Gastrocnemius medialis (tissue), 4 donors: ENCODE data around the gene GABRA5. TPM values are rescaled to one million over a fixed set of nuclear protein-coding genes. Genes with fewer than 3 reads are reported as not detected.

ENCODE experiments used
- ATAC-seq, 2 donors: fragments of 150-250 bp; one replicate each; pipeline ENCODE4 v1.9.1; 2016
- DNase-seq, 2 donors: peaks; one replicate each; pipeline ENCODE4 v3.0.0-alpha.2; 2019
- H3K27ac ChIP-seq, 4 donors: fragments of 200-600 bp; sonication (generic); 1 replicate in 1 of 4; 2 replicates in 3 of 4; pipeline ENCODE4 v1.5.1; 2016 to 2018; ENCODE audit warnings: mild to moderate bottlenecking in 2 of 4, moderate library complexity in 1 of 4
- H3K27me3 ChIP-seq, 3 donors: fragments of 200-600 bp; sonication (generic) in 2 of 3; 1 replicate in 1 of 3; 2 replicates in 2 of 3; pipeline versions ENCODE4 v1.5.1 to v1.6.0; 2016 to 2019; ENCODE audit warnings: mild to moderate bottlenecking in 1 of 3, moderate library complexity in 1 of 3
- H3K36me3 ChIP-seq, 2 donors: fragments of 200-600 bp; sonication (generic) in 1 of 2; one replicate each; pipeline ENCODE4 v1.5.1; 2017 to 2018
- H3K4me1 ChIP-seq, 2 donors: fragments of 200-600 bp; sonication (generic) in 1 of 2; one replicate each; pipeline ENCODE4 v1.5.1; 2016 to 2017; ENCODE audit warnings: mild to moderate bottlenecking in 2 of 2
- H3K4me3 ChIP-seq, 4 donors: fragments of 200-600 bp; sonication (generic) in 3 of 4; 1 replicate in 1 of 4; 2 replicates in 3 of 4; pipeline ENCODE4 v1.5.1; 2016 to 2019; ENCODE audit warnings: mild to moderate bottlenecking in 2 of 4
- H3K9me3 ChIP-seq, 3 donors: fragments of 200-600 bp; sonication (generic) in 2 of 3; 1 replicate in 1 of 3; 2 replicates in 2 of 3; pipeline ENCODE4 v1.5.1; 2016 to 2019
- POLR2A ChIP-seq, 2 donors: fragments of 450-650 bp; IDR thresholded peaks; one replicate each; pipeline ENCODE4 v1.6.1; 2017; ENCODE audit warnings: antibody characterized with exemption in 2 of 2, mild to moderate bottlenecking in 2 of 2, moderate library complexity in 2 of 2
- in situ Hi-C, 4 donors: fragments of 200-750 bp; cut with MboI; loops; one replicate each; pipeline versions ENCODE4 v1.15.0 to v1.8.0; 2017; ENCODE audit warnings: low sequenced_read_pairs in 4 of 4
- intact Hi-C: fragments of 100-400 bp; cut with DNase I; formaldehyde crosslinking; loops from one replicate; pipeline ENCODE4 v1.15.1; 2023; ENCODE audit warnings: low total_unique reads
- total RNA-seq, 4 donors: library from RNA; depleted of rRNA; stranded (reverse); fragments of >200 nt; gene quantifications; one replicate each; pipeline versions ENCODE4 v1.1.0 to v1.2.3, GENCODE V29; 2016
- TF ChIP-seq, protein P1 (sequence below), 5 experiments: fragments of 450-650 bp in 3 of 5; fragments of 200-600 bp in 2 of 5; sonication (generic) in 2 of 5; IDR thresholded peaks in 4 of 5; conservative IDR thresholded peaks in 1 of 5; 1 replicate in 4 of 5; 2 replicates in 1 of 5; pipeline ENCODE4 v1.5.1; 2016 to 2019; ENCODE audit warnings: antibody characterized with exemption in 5 of 5, mild to moderate bottlenecking in 3 of 5, moderate library complexity in 3 of 5

GABRA5 gene
- total RNA-seq, 4 donors from 2014 or later = not detected

DNA sequence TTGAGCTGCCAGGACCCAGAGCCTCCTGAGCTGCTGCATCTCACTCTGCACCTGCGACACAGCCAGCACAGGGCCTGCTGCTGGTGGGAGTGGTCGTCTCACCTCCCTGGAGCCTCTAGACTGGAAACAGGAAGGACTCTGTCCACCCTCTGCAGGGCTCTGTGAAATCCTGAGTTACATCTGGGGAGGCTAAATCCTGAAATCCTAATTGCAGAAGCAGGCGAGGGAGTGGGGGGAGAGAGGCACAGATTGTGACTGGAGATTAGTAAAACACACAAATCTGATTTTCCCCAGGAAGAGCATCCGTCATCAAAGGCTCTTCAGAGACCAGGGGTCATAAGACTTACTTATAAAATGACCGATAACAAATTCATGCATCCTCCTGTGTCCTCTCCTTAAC, 72.5 kb downstream of the GABRA5 start:
- Histone ChIP-seq H3K27ac (no peak overlapping the region), H3K9me3 (no peaks in the 10 kb centered on the region), H3K27me3 (no peaks in the 10 kb centered on the region), H3K36me3 (no peaks in the 10 kb centered on the region), H3K4me3 (no peak overlapping the region), H3K4me1 (no peaks in the 10 kb centered on the region)
- TF ChIP-seq, protein P1, sequence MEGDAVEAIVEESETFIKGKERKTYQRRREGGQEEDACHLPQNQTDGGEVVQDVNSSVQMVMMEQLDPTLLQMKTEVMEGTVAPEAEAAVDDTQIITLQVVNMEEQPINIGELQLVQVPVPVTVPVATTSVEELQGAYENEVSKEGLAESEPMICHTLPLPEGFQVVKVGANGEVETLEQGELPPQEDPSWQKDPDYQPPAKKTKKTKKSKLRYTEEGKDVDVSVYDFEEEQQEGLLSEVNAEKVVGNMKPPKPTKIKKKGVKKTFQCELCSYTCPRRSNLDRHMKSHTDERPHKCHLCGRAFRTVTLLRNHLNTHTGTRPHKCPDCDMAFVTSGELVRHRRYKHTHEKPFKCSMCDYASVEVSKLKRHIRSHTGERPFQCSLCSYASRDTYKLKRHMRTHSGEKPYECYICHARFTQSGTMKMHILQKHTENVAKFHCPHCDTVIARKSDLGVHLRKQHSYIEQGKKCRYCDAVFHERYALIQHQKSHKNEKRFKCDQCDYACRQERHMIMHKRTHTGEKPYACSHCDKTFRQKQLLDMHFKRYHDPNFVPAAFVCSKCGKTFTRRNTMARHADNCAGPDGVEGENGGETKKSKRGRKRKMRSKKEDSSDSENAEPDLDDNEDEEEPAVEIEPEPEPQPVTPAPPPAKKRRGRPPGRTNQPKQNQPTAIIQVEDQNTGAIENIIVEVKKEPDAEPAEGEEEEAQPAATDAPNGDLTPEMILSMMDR (IDR thresholded peaks at IDR 0.05 in 4 of 5, conservative IDR thresholded peaks at IDR 0.05 in 1 of 5) = no peak
- TF ChIP-seq POLR2A (IDR thresholded peaks at IDR 0.05) = no peak
- in situ Hi-C loops = no loop called here
- intact Hi-C loops = no loop called here
- ATAC-seq = no peak
- no peak for DNase-seq

DNA sequence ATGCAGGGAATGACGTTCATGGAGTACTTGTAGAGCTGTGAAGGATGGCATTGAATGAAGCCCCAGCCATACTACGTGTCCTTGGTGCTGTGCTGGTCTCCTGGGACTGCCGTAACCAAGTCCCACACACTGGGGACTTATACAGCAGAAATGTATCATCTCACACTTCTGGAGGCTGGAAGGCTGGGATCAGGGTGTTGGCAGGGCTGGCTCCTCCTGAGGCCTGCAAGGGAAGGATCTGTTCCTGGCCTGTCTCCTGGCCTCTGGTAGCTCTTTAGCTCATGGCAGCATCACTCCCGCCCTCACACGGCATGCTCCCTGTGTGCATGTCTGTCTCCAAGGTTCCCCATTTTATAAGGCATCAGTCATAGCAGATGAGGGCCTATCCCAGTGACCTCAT, 74.6 kb downstream of the GABRA5 start:
- TF ChIP-seq, protein P1 (IDR thresholded peaks at IDR 0.05 in 4 of 5, conservative IDR thresholded peaks at IDR 0.05 in 1 of 5) = no peak
- no peak for TF ChIP-seq POLR2A (IDR thresholded peaks at IDR 0.05)
- H3K36me3 ChIP-seq = no peaks in the 10 kb centered on the region
- no peaks in the 10 kb centered on the region for H3K4me1 ChIP-seq
- intact Hi-C loops (no loop called here), in situ Hi-C loops (no loop called here)
- H3K4me3 ChIP-seq = no peak overlapping the region
- H3K27ac ChIP-seq = no peak overlapping the region
- H3K27me3 ChIP-seq = no peaks in the 10 kb centered on the region
- no peak for DNase-seq
- no peaks in the 10 kb centered on the region for H3K9me3 ChIP-seq
- no peak for ATAC-seq

DNA sequence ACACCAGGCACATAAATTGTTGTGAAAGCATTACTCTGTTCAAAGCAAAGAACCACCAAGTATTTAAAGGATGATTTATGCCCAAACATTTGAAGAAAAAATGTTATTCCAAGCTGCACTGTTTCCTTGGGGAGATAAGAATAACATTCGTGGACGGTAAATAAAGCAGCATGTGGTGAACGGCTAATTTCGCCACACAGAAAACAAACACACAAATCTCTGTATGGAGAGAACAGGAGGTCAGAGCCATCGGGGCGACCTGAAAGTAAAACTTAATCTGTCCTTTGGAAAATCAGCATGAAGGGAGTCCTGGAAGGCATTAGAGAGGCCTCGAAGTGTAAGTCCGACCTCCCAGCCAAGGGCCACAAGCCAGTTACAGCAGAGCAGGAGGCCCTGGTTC, 77.0 kb downstream of the GABRA5 start:
- Histone ChIP-seq H3K27ac (no peak overlapping the region), H3K4me1 (no peaks in the 10 kb centered on the region), H3K27me3 (no peaks in the 10 kb centered on the region), H3K4me3 (no peak overlapping the region), H3K36me3 (no peaks in the 10 kb centered on the region), H3K9me3 (no peaks in the 10 kb centered on the region)
- no peak for TF ChIP-seq POLR2A (IDR thresholded peaks at IDR 0.05)
- TF ChIP-seq, protein P1 (IDR thresholded peaks at IDR 0.05 in 4 of 5, conservative IDR thresholded peaks at IDR 0.05 in 1 of 5) = no peak
- intact Hi-C loops (no loop called here), in situ Hi-C loops (no loop called here)
- ATAC-seq = no peak
- DNase-seq = no peak

DNA sequence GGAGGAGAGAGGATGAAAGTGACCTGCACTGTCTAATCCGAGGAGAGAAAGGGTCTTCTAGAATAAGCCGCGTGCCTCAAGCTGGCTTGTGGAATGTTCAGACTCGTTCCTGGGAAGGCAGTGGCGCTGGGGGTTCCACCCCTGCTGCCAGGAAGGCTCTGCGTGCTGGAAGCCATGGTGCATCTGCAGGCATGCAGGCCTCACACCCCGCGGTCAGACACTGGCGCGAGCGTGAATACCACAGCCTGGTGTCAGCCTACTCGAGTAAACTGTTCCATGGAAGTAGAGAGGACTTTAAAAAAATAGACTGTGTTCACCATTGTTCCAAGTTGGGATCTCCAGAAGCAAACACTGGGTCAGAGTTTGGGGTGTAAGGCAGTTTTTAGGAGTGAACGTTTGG, 78.2 kb downstream of the GABRA5 start:
- TF ChIP-seq, protein P1 (IDR thresholded peaks at IDR 0.05 in 4 of 5, conservative IDR thresholded peaks at IDR 0.05 in 1 of 5) = no peak
- TF ChIP-seq POLR2A (IDR thresholded peaks at IDR 0.05) = no peak
- intact Hi-C loops (no loop called here), in situ Hi-C loops (no loop called here)
- H3K9me3 ChIP-seq = no peaks in the 10 kb centered on the region
- H3K27ac ChIP-seq = no peak overlapping the region
- no peaks in the 10 kb centered on the region for H3K4me1 ChIP-seq
- ATAC-seq (no peak), DNase-seq (no peak)
- no peaks in the 10 kb centered on the region for H3K27me3 ChIP-seq
- H3K36me3 ChIP-seq = no peaks in the 10 kb centered on the region
- no peak overlapping the region for H3K4me3 ChIP-seq

DNA sequence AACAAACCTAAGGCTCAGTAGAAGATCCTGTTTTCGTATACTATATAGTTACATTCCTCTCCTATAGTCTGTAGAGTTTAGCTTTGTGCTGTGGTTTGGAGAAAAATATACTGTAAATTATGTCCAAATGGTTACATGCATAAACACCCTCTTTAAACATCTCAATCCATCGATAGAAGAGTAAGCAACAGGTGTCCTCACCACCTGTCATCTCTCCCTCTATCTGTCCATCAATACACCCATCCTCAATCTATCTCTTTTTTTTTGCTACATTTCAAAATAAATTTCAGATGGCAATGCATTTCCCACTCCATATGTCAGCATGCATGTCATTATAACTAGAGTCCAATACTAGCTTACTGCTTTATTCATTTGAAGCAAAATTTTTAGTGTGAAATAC, 83.1 kb downstream of the GABRA5 start:
- Histone ChIP-seq H3K36me3 (no peaks in the 10 kb centered on the region), H3K4me1 (no peaks in the 10 kb centered on the region), H3K27me3 (no peaks in the 10 kb centered on the region), H3K27ac (no peak overlapping the region), H3K9me3 (no peaks in the 10 kb centered on the region), H3K4me3 (no peak overlapping the region)
- DNase-seq (no peak), ATAC-seq (no peak)
- TF ChIP-seq POLR2A (IDR thresholded peaks at IDR 0.05) = no peak
- TF ChIP-seq, protein P1 (IDR thresholded peaks at IDR 0.05 in 4 of 5, conservative IDR thresholded peaks at IDR 0.05 in 1 of 5) = no peak
- intact Hi-C loops = no loop called here
- in situ Hi-C loops = no loop called here
